ENCODE measurements around the gene GPC1.

Gene GPC1

GRCh38 chr2:240456447-240457222, 21.2 kb downstream of the GPC1 start:
- no peak for DNase-seq (ENCODE audit: low read depth in 2 of 2)

GRCh38 chr2:240457223-240458043, 22.0 kb downstream of the GPC1 start:
- no peak for DNase-seq (ENCODE audit: low read depth in 2 of 2)

DNA sequence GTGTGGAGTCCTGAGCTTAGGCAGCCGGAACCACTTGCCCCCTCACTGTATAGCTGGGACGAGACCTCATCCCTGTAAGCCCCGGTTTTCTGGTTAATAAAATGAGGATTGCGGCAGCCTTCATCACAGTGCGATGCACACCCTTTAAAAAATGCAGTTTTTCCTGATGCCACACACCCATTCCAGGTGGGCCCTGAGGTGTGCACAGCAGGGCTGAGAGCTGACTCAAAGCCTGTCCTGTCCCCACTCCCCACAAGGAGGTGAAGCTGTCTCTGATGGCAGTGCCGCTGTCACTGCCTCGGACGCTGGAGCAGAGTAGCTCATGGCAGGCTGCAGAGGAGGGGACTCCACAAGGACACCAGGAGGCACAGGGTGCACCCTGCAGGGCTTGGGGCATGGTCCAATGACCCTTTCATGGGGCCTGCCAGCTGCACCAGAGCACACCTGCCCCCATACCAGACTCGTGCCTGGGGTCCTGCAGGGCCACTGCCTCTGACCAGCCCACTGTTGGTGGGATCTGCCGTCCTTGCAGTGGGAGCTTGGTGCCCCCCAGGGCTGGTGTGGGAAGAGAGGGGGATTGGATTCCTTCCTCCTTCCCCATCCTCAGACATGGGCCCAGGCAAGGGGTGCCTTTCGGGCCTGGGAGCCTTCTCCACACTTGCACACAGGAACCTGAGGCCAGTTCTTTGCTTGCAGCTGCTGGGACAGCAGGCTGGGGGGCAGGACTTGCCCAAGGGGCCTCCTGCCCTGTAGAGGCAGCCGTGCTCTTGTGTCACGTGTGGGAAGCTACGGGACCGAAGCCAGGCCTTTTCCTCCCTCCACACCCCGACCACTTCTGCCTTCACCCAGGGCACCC, 22.8 kb downstream of the GPC1 start:
- DNase-seq (ENCODE audit: low read depth in 2 of 2), result no peak

- no peak for DNase-seq (ENCODE audit: low read depth in 2 of 2)
Measured at GRCh38 chr2:240458900-240459391, 23.5 kb downstream of the GPC1 start.

DNA sequence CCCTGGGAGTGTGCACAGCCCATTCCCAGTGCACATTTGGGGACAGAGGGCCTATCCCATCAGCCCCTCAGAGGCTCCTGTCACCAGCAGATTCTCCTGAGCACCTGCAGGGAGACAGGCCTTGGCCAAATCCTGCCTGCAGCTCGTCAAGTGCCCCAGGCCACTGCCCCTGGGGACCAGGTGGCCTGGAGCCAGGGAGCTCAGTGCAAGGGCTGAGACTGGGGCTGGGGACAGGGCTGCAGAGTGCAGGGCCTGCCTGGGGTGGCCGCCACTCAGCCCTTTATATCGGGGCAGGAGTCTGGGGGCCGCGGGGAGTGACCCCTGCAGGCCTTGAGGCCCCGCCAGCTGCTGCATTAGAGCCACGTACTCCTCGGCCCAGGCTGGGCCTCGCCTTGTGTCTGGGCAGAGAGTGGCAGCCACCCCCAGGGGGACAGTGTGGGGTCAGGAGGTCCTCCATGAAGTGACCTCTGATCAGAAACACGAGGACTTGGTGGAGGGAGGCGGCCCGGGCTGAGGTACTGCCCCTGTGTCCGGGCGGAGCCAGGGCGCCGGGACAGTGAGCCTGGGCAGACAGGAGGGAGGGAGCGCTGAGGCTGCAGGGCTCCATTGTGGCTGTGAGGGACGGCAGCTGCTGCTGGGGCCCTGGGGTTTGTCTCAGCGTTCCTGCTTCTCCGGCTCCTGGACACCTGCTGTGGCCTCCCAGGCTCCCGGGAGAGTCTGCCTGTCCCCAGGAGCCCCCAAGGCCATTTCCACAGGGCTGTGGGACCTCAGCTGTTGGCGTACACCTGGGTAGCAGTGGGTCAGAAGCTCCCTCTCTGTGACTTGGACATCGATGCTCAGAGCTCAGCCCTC, 24.2 kb downstream of the GPC1 start:
- DNase-seq (ENCODE audit: low read depth in 2 of 2), result no peak

GRCh38 chr2:240460253-240460711, 24.8 kb downstream of the GPC1 start:
- DNase-seq (ENCODE audit: low read depth in 2 of 2), result no peak

DNA sequence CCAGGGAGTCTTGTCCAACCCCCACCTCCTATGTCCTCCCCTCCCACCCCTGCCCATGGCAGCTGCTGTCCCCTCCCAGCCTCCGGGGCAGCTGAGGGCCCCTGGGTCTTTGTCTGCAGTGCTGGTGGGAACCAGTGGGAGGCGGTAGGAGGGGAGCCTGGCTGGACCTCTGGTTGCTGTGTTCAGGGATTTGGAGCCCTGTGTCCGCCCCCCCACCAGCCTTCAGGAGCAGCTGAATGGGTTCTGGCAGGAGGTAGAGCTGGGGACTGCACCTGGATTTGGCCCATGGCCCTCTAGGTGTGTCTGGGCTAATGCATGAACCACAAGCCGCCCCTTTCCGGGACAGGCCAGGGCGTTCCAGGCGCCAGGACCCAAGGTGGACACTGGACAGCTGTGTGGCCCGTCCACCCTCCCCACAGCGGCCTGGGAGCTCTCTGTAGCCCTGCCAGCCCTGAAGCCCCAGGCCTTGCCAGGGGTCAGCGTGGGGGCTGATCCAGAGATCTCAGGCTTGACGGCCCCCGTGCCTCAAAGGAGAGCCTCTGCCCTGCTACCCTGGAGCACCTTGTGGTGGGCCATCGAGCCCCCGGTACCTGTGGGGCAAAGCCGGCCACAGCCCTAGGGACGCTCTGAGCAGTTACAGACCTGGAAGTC, 25.4 kb downstream of the GPC1 start:
- no peak for DNase-seq (ENCODE audit: low read depth in 2 of 2)

GRCh38 chr2:240461471-240462072, 26.1 kb downstream of the GPC1 start:
- DNase-seq (ENCODE audit: low read depth in 2 of 2), result no peak

GRCh38 chr2:240462073-240462706, 26.7 kb downstream of the GPC1 start:
- DNase-seq (ENCODE audit: low read depth in 2 of 2), result no peak

- no peak for DNase-seq (ENCODE audit: low read depth in 2 of 2)
Measured at GRCh38 chr2:240462707-240463273, 27.3 kb downstream of the GPC1 start.

DNA sequence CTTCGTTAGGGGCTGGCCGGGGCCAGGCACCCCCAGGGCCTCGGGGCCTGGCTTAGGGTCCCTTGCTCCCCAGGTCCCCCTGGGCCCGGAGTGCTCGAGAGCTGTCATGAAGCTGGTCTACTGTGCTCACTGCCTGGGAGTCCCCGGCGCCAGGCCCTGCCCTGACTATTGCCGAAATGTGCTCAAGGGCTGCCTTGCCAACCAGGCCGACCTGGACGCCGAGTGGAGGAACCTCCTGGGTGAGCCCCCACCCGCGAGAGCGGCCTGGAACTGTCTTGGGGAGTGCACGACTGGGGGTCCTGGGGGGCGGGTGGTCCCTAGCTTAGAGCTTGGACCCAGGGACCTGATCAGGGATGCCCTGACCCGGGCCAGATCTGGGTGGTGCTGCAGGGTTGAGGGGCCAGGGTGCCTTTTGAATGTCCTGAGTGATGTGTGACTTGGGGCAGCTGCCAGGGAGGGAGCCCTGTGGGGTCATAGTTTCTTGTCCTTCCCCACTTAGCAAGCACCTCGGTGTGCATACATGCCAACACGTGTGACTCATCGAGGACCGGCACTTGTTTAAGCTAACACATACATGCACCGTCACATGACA, 27.9 kb downstream of the GPC1 start:
- DNase-seq (ENCODE audit: low read depth in 2 of 2), result no peak

- DNase-seq (ENCODE audit: low read depth in 2 of 2), result no peak
Measured at GRCh38 chr2:240463866-240464481, 28.5 kb downstream of the GPC1 start.

DNA sequence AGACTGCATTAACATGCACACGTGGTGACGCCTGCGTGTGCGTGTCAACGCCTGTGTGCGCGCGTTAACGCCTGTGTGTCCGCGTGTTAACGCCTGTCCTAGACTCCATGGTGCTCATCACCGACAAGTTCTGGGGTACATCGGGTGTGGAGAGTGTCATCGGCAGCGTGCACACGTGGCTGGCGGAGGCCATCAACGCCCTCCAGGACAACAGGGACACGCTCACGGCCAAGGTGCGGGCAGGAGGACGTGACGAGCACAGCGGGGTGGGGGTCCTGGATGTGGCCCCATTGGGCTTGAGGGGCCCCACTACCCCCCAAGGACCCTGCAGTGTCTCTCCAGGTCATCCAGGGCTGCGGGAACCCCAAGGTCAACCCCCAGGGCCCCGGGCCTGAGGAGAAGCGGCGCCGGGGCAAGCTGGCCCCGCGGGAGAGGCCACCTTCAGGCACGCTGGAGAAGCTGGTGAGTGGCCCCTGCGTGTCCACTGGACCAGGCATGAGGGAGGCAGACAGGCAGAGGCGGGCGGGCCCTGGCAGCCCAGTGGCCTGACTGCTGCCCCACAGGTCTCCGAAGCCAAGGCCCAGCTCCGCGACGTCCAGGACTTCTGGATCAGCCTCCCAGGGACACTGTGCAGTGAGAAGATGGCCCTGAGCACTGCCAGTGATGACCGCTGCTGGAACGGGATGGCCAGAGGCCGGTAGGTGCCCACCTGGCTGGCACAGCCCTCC, 29.2 kb downstream of the GPC1 start:
- DNase-seq (ENCODE audit: low read depth in 2 of 2), result no peak

DNA sequence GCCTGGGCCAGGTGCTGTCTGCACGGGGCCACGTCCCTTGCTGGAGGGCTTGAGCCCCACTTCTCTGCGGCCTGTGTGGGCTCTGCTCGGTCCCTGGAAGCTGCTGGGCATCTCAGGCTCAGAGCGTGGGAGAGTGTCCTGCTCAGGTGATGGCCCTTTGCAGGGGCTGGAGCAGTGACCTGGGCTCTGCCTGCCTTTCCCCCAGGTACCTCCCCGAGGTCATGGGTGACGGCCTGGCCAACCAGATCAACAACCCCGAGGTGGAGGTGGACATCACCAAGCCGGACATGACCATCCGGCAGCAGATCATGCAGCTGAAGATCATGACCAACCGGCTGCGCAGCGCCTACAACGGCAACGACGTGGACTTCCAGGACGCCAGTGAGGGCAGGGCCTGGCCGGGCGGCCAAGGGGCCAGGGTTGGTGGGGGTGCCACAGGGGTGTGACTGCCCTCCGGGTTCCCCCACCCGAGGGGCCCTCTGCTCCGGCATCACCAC, 29.9 kb downstream of the GPC1 start:
- DNase-seq (ENCODE audit: low read depth in 2 of 2), result no peak

- DNase-seq (ENCODE audit: low read depth in 2 of 2), result no peak
Measured at GRCh38 chr2:240465765-240466578, 30.5 kb downstream of the GPC1 start.

DNA sequence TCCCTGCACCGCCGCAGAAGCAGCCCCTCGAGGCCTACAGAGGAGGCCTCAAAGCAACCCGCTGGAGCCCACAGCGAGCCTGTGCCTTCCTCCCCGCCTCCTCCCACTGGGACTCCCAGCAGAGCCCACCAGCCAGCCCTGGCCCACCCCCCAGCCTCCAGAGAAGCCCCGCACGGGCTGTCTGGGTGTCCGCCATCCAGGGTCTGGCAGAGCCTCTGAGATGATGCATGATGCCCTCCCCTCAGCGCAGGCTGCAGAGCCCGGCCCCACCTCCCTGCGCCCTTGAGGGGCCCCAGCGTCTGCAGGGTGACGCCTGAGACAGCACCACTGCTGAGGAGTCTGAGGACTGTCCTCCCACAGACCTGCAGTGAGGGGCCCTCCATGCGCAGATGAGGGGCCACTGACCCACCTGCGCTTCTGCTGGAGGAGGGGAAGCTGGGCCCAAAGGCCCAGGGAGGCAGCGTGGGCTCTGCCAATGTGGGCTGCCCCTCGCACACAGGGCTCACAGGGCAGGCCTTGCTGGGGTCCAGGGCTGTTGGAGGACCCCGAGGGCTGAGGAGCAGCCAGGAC, 31.2 kb downstream of the GPC1 start:
- DNase-seq (ENCODE audit: low read depth in 2 of 2), result no peak
